GM23338 (cell line): ENCODE measurements around the gene NFIB.

Source experiments
- CREB1 ChIP-seq: fragments of 250-450 bp; sonication (Bioruptor Pico); IDR thresholded peaks from 2 replicates; pipeline ENCODE4 v1.5.0; 2020; ENCODE audit warnings: low read depth, mild to moderate bottlenecking, moderate library complexity
- CTCF ChIP-seq, 2 experiments: fragments of 200-600 bp in 1 of 2; sonication (generic) in 1 of 2; conservative IDR thresholded peaks; 2 replicates each; pipeline versions ENCODE4 v1.5.1 to v1.6.1; 2016 to 2017; ENCODE audit warnings: antibody characterized with exemption in 2 of 2, low read depth in 2 of 2, mild to moderate bottlenecking in 2 of 2, moderate library complexity in 1 of 2
- EZH2 ChIP-seq: fragments of 200-600 bp; sonication (generic); IDR thresholded peaks from one replicate; pipeline ENCODE4 v1.8.0; 2017; ENCODE audit warnings: antibody characterized with exemption, mild to moderate bottlenecking, low read depth; ENCODE audit not compliant: unreplicated experiment
- EZH2phosphoT487 ChIP-seq: fragments of 200-600 bp; sonication (generic); IDR thresholded peaks from one replicate; pipeline ENCODE4 v1.8.1; 2018; ENCODE audit warnings: antibody characterized with exemption; ENCODE audit not compliant: unreplicated experiment
- JUNB ChIP-seq: IDR thresholded peaks from one replicate; pipeline ENCODE4 v1.6.1; 2016; ENCODE audit warnings: antibody characterized with exemption; ENCODE audit not compliant: unreplicated experiment
- POLR2AphosphoS5 ChIP-seq: IDR thresholded peaks from 2 replicates; pipeline ENCODE4 v1.6.1; 2016; ENCODE audit warnings: antibody characterized with exemption, low read depth
- STAT1 ChIP-seq: IDR thresholded peaks from one replicate; pipeline ENCODE4 v1.6.1; 2016; ENCODE audit warnings: antibody characterized with exemption; ENCODE audit not compliant: unreplicated experiment
- ZNF114 ChIP-seq: fragments of 250-450 bp; sonication (Bioruptor Pico); IDR thresholded peaks from 2 replicates; pipeline ENCODE4 v1.5.0; 2020; ENCODE audit warnings: mild to moderate bottlenecking, moderate library complexity
- ZNF331 ChIP-seq: fragments of 250-450 bp; sonication (Bioruptor Pico); IDR thresholded peaks from 2 replicates; pipeline ENCODE4 v1.5.0; 2020; ENCODE audit warnings: low read depth, mild to moderate bottlenecking, moderate library complexity
- TF ChIP-seq, protein P1 (sequence below): IDR thresholded peaks from one replicate; pipeline ENCODE4 v1.6.1; 2018; ENCODE audit warnings: antibody characterized with exemption; ENCODE audit not compliant: unreplicated experiment

DNA sequence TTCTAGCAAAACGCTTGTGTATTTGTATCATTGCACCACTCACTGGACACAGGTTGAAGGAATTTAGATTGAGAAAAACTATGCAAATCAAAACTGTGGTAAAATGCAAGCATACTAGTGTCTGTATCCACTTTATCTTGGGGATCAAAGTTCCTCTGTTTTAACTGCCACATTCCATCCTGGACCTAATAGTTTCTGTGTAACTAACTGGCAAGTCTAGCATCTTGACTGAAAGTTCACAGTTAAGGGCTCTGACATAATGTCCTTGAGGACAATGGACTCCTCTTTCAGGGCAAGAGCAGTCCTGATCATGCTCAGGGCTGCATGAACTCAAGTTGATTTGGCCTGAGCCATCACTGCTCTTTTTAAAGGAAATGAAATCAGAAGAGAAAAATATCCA is 30.7 kb downstream of the NFIB start:
- TF ChIP-seq CTCF (conservative IDR thresholded peaks at IDR 0.05; ENCODE audit: low read depth in 2 of 2) (no peak), EZH2 (no peak), ZNF331 (CRISPR knock-in tag) (no peak), POLR2AphosphoS5 (no peak), EZH2phosphoT487 (no peak), CREB1 (no peak), JUNB (no peak), STAT1 (no peak), ZNF114 (CRISPR knock-in tag) (no peak)
- TF ChIP-seq, protein P1, sequence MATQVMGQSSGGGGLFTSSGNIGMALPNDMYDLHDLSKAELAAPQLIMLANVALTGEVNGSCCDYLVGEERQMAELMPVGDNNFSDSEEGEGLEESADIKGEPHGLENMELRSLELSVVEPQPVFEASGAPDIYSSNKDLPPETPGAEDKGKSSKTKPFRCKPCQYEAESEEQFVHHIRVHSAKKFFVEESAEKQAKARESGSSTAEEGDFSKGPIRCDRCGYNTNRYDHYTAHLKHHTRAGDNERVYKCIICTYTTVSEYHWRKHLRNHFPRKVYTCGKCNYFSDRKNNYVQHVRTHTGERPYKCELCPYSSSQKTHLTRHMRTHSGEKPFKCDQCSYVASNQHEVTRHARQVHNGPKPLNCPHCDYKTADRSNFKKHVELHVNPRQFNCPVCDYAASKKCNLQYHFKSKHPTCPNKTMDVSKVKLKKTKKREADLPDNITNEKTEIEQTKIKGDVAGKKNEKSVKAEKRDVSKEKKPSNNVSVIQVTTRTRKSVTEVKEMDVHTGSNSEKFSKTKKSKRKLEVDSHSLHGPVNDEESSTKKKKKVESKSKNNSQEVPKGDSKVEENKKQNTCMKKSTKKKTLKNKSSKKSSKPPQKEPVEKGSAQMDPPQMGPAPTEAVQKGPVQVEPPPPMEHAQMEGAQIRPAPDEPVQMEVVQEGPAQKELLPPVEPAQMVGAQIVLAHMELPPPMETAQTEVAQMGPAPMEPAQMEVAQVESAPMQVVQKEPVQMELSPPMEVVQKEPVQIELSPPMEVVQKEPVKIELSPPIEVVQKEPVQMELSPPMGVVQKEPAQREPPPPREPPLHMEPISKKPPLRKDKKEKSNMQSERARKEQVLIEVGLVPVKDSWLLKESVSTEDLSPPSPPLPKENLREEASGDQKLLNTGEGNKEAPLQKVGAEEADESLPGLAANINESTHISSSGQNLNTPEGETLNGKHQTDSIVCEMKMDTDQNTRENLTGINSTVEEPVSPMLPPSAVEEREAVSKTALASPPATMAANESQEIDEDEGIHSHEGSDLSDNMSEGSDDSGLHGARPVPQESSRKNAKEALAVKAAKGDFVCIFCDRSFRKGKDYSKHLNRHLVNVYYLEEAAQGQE, result no peak
